ENCODE measurements around the gene ZC3HAV1L.

Gene ZC3HAV1L

DNA sequence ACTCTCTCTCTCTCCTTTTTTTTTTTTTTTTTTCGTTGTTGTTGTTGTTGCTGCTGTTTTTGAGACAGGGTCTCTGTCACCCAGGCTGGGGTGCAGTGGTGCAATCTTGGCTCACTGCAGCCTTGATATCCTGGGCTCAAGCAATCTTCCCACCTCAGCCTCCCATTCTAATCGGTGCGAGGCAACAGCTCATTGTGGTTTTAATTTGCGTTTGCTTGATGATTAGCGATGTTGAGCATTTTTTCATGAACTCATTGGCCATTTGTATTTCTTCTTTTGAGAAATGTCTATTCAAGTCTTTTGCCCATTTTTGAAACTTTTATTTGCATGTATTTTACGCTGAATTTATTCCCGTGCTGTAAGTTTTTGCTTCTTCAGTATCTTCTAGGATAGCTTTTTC, 13.3 kb upstream of the ZC3HAV1L start:
- H4K8ac ChIP-seq (ENCODE audit: low read depth, low read length), result no peak overlapping the region
- no peaks in the 10 kb centered on the region for H3K9me3 ChIP-seq (ENCODE audit: insufficient read depth, low read depth, low read length)
- peaks cover 0 to 4% of the 10 kb centered on the region in 2 experiments for H3K36me3 ChIP-seq (ENCODE audit: control insufficient read depth in 1 of 2, insufficient read depth in 2 of 2, low read length in 2 of 2)
- no CpG with 5 or more reads among the region's 7 CpGs for WGBS (ENCODE audit: extremely low coverage, insufficient coverage, insufficient read length)
- H3K79me1 ChIP-seq (ENCODE audit: low read length), result no peaks in the 10 kb centered on the region
- no peak overlapping the region for H4K91ac ChIP-seq (ENCODE audit: low read depth, low read length)
- H3K23ac ChIP-seq (ENCODE audit: low read length), result no peak overlapping the region
- H3K14ac ChIP-seq (ENCODE audit: low read length), result no peak overlapping the region
- H3K27me3 ChIP-seq (ENCODE audit: insufficient read depth, low read length), result no peaks in the 10 kb centered on the region
- no peak overlapping the region for H2BK12ac ChIP-seq (ENCODE audit: low read length)
- H3K79me2 ChIP-seq (ENCODE audit: control insufficient read depth, insufficient read depth, low read length, poor library complexity), result no peaks in the 10 kb centered on the region
- no peak overlapping the region for H2AFZ ChIP-seq (ENCODE audit: insufficient read depth, low read length, poor library complexity)
- no peak overlapping the region for H3K4me2 ChIP-seq (ENCODE audit: low read length)
- no peak overlapping the region for H2BK5ac ChIP-seq (ENCODE audit: low read depth, low read length, poor library complexity)
- no peak for DNase-seq
- no peak overlapping the region for H3K9ac ChIP-seq (ENCODE audit: low read length)
- no peak overlapping the region for H3K27ac ChIP-seq (ENCODE audit: low read depth, low read length)
- H3K4ac ChIP-seq (ENCODE audit: low read depth, low read length), result no peak overlapping the region
- no peak overlapping the region for H2BK120ac ChIP-seq (ENCODE audit: insufficient read depth, low read length, poor library complexity)
- H3K18ac ChIP-seq (ENCODE audit: low read length), result no peak overlapping the region
- no peaks in the 10 kb centered on the region for H3K4me1 ChIP-seq (ENCODE audit: control insufficient read depth in 1 of 2, insufficient read depth in 2 of 2, low read length in 2 of 2)
- no peak overlapping the region for H3K4me3 ChIP-seq (ENCODE audit: low read depth, low read length)
- no peak overlapping the region for H4K12ac ChIP-seq (ENCODE audit: low read depth, low read length)
- H2AK5ac ChIP-seq (ENCODE audit: low read length), result no peak overlapping the region

DNA sequence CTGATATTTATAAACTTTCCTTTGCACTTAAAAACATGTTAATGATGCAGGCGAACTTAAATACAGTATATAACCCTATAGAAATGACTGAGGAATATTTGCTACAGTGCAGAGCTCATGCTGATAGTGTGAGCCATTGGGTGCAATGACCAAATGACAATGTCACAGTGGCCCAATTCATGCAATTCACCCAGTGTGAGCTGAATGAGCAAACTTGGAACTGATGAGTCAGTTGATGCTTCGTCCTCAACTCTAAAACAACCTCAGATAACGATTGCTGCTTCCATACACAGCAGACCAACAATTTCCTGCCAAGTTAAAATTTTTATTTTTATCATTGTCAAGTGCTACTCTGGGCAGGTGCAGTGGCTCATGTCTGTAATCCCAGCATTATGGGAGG, 12.1 kb upstream of the ZC3HAV1L start:
- H3K9me3 ChIP-seq (ENCODE audit: insufficient read depth, low read depth, low read length), result no peaks in the 10 kb centered on the region
- no peak for DNase-seq
- no peak overlapping the region for H2AFZ ChIP-seq (ENCODE audit: insufficient read depth, low read length, poor library complexity)
- no peak overlapping the region for H3K4ac ChIP-seq (ENCODE audit: low read depth, low read length)
- H2BK12ac ChIP-seq (ENCODE audit: low read length), result no peak overlapping the region
- H4K91ac ChIP-seq (ENCODE audit: low read depth, low read length), result no peak overlapping the region
- no peak overlapping the region for H2BK5ac ChIP-seq (ENCODE audit: low read depth, low read length, poor library complexity)
- H3K36me3 ChIP-seq (ENCODE audit: control insufficient read depth in 1 of 2, insufficient read depth in 2 of 2, low read length in 2 of 2), result peaks cover 0 to 4% of the 10 kb centered on the region in 2 experiments
- H3K18ac ChIP-seq (ENCODE audit: low read length), result no peak overlapping the region
- H3K79me1 ChIP-seq (ENCODE audit: low read length), result no peaks in the 10 kb centered on the region
- H4K8ac ChIP-seq (ENCODE audit: low read depth, low read length), result no peak overlapping the region
- H3K9ac ChIP-seq (ENCODE audit: low read length), result no peak overlapping the region
- no peak overlapping the region for H3K23ac ChIP-seq (ENCODE audit: low read length)
- no peaks in the 10 kb centered on the region for H3K4me1 ChIP-seq (ENCODE audit: control insufficient read depth in 1 of 2, insufficient read depth in 2 of 2, low read length in 2 of 2)
- no peak overlapping the region for H2AK5ac ChIP-seq (ENCODE audit: low read length)
- H2BK120ac ChIP-seq (ENCODE audit: insufficient read depth, low read length, poor library complexity), result no peak overlapping the region
- no peaks in the 10 kb centered on the region for H3K27me3 ChIP-seq (ENCODE audit: insufficient read depth, low read length)
- no peak overlapping the region for H4K12ac ChIP-seq (ENCODE audit: low read depth, low read length)
- no peak overlapping the region for H3K4me3 ChIP-seq (ENCODE audit: low read depth, low read length)
- no peak overlapping the region for H3K14ac ChIP-seq (ENCODE audit: low read length)
- no CpG with 5 or more reads among the region's 3 CpGs for WGBS (ENCODE audit: extremely low coverage, insufficient coverage, insufficient read length)
- H3K79me2 ChIP-seq (ENCODE audit: control insufficient read depth, insufficient read depth, low read length, poor library complexity), result no peaks in the 10 kb centered on the region
- H3K27ac ChIP-seq (ENCODE audit: low read depth, low read length), result no peak overlapping the region
- no peak overlapping the region for H3K4me2 ChIP-seq (ENCODE audit: low read length)

DNA sequence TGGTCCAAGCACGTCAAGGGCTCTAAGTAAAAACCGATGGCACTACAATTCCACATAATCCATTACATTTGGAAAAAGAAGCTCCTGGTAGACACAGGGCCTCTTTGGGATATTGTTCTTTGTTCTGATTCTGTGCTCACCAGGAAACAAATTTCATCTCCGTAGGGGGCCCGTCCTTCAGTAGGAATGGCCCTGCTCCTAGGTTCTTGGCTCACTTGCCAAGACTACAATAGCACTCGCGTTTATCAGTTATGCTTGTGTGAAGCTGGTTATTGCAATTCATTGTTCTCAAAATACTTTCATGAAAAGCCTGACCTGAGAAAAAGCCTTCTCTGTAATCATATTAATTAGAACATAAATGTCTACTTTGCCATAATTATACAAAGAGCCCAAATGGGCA, 10.3 kb upstream of the ZC3HAV1L start:
- H3K4me3 ChIP-seq (ENCODE audit: low read depth, low read length), result no peak overlapping the region
- no peaks in the 10 kb centered on the region for H3K36me3 ChIP-seq (ENCODE audit: control insufficient read depth in 1 of 2, insufficient read depth in 2 of 2, low read length in 2 of 2)
- whole genome bisulfite sequencing (ENCODE audit: extremely low coverage, insufficient coverage, insufficient read length), result no CpG with 5 or more reads among the region's 6 CpGs
- H4K91ac ChIP-seq (ENCODE audit: low read depth, low read length), result no peak overlapping the region
- no peaks in the 10 kb centered on the region for H3K9me3 ChIP-seq (ENCODE audit: insufficient read depth, low read depth, low read length)
- no peak overlapping the region for H2AFZ ChIP-seq (ENCODE audit: insufficient read depth, low read length, poor library complexity)
- H2AK5ac ChIP-seq (ENCODE audit: low read length), result no peak overlapping the region
- no peaks in the 10 kb centered on the region for H3K27me3 ChIP-seq (ENCODE audit: insufficient read depth, low read length)
- no peak overlapping the region for H3K4me2 ChIP-seq (ENCODE audit: low read length)
- H3K79me2 ChIP-seq (ENCODE audit: control insufficient read depth, insufficient read depth, low read length, poor library complexity), result no peaks in the 10 kb centered on the region
- no peaks in the 10 kb centered on the region for H3K79me1 ChIP-seq (ENCODE audit: low read length)
- no peak overlapping the region for H4K8ac ChIP-seq (ENCODE audit: low read depth, low read length)
- no peak overlapping the region for H3K9ac ChIP-seq (ENCODE audit: low read length)
- H3K27ac ChIP-seq (ENCODE audit: low read depth, low read length), result no peak overlapping the region
- H3K23ac ChIP-seq (ENCODE audit: low read length), result no peak overlapping the region
- no peak overlapping the region for H3K18ac ChIP-seq (ENCODE audit: low read length)
- no peak overlapping the region for H2BK120ac ChIP-seq (ENCODE audit: insufficient read depth, low read length, poor library complexity)
- H4K12ac ChIP-seq (ENCODE audit: low read depth, low read length), result no peak overlapping the region
- no peak overlapping the region for H3K14ac ChIP-seq (ENCODE audit: low read length)
- no peak for DNase-seq
- H2BK12ac ChIP-seq (ENCODE audit: low read length), result no peak overlapping the region
- H2BK5ac ChIP-seq (ENCODE audit: low read depth, low read length, poor library complexity), result no peak overlapping the region
- no peaks in the 10 kb centered on the region for H3K4me1 ChIP-seq (ENCODE audit: control insufficient read depth in 1 of 2, insufficient read depth in 2 of 2, low read length in 2 of 2)
- no peak overlapping the region for H3K4ac ChIP-seq (ENCODE audit: low read depth, low read length)

DNA sequence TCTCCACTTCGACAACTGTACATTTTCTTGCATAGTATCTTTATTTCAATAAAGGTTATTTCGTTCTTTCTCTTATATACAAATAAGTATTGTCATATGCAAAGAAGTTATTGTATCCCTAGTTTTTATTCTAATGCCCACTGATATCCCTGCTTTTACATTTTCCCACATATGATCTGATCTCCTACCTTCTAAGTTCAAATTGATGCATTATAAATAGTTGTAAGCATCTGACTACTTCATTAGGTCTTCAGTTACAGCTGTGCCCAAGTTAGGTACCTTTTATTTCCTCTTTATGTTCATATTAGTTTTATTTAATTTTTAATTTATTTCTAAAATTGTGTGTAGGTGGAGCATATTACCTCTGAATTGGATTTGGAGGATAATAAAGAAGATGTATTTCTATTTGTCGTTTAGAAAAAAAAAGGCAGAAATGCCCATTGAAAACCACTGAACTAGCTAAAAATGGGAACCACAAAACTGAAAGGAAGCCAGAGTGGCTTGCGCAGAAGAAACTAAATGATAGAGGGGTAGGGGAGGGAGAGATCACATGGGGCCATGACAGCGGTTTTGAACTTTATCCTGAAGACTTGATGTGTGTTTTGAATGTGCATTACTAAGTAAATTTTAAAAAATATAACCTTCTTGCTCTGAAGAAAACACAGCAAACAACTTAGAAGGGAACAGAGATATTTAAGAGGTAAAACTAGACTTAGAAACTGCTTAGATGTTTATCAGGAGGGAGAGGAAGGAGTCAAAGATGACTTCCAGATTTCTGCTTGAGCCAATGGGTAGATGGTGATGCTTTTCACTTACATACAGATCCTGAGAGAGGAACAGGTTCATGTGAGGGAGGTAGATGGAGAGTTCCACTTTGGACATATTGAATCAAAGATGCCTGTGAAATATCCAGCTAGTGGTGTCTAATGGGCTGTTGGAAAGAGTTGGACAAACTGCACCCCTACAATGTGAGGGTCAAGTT, 9.3 kb upstream of the ZC3HAV1L start:
- H3K18ac ChIP-seq (ENCODE audit: low read length), result no peak overlapping the region
- H4K12ac ChIP-seq (ENCODE audit: low read depth, low read length), result no peak overlapping the region
- H4K8ac ChIP-seq (ENCODE audit: low read depth, low read length), result no peak overlapping the region
- H3K4me3 ChIP-seq (ENCODE audit: low read depth, low read length), result no peak overlapping the region
- H3K4me2 ChIP-seq (ENCODE audit: low read length), result no peak overlapping the region
- WGBS (ENCODE audit: extremely low coverage, insufficient coverage, insufficient read length), result no CpG with 5 or more reads among the region's 5 CpGs
- DNase-seq, result no peak
- no peak overlapping the region for H2BK12ac ChIP-seq (ENCODE audit: low read length)
- no peaks in the 10 kb centered on the region for H3K79me1 ChIP-seq (ENCODE audit: low read length)
- H3K23ac ChIP-seq (ENCODE audit: low read length), result no peak overlapping the region
- no peak overlapping the region for H2AK5ac ChIP-seq (ENCODE audit: low read length)
- no peak overlapping the region for H3K4ac ChIP-seq (ENCODE audit: low read depth, low read length)
- H3K9me3 ChIP-seq (ENCODE audit: insufficient read depth, low read depth, low read length), result no peaks in the 10 kb centered on the region
- H3K9ac ChIP-seq (ENCODE audit: low read length), result no peak overlapping the region
- no peak overlapping the region for H3K14ac ChIP-seq (ENCODE audit: low read length)
- no peaks in the 10 kb centered on the region for H3K27me3 ChIP-seq (ENCODE audit: insufficient read depth, low read length)
- H4K91ac ChIP-seq (ENCODE audit: low read depth, low read length), result no peak overlapping the region
- H3K36me3 ChIP-seq (ENCODE audit: control insufficient read depth in 1 of 2, insufficient read depth in 2 of 2, low read length in 2 of 2), result no peaks in the 10 kb centered on the region
- H2BK5ac ChIP-seq (ENCODE audit: low read depth, low read length, poor library complexity), result no peak overlapping the region
- H2AFZ ChIP-seq (ENCODE audit: insufficient read depth, low read length, poor library complexity), result no peak overlapping the region
- H3K79me2 ChIP-seq (ENCODE audit: control insufficient read depth, insufficient read depth, low read length, poor library complexity), result no peaks in the 10 kb centered on the region
- no peak overlapping the region for H3K27ac ChIP-seq (ENCODE audit: low read depth, low read length)
- no peaks in the 10 kb centered on the region for H3K4me1 ChIP-seq (ENCODE audit: control insufficient read depth in 1 of 2, insufficient read depth in 2 of 2, low read length in 2 of 2)
- H2BK120ac ChIP-seq (ENCODE audit: insufficient read depth, low read length, poor library complexity), result no peak overlapping the region

Measured in trophoblast cell (in vitro differentiated cells and primary cell).